GM08714 (cell line): ENCODE data around the gene IBA57.

Experiments used
- H3K4me3 ChIP-seq: fragments of 200-500 bp; sonication (Bioruptor generic); 2 replicates; pipeline ENCODE4 v1.5.1; 2014; ENCODE audit warnings: mild to moderate bottlenecking, low read length, inconsistent platforms
- ZNF274 ChIP-seq: IDR thresholded peaks from 2 replicates; pipeline ENCODE4 v1.6.1; 2012; ENCODE audit warnings: mild to moderate bottlenecking, low read depth, low read length

Gene IBA57

GRCh38 chr1:228165372-228166169 is at the start of gene IBA57:
TSS of gene IBA57 (plus strand) at chr1:228165804. CDS start at chr1:228165817, 13 bp downstream.
- no peak for TF ChIP-seq ZNF274
- peak within 1 kb of the TSS; percentile 93 for H3K4me3 ChIP-seq

DNA sequence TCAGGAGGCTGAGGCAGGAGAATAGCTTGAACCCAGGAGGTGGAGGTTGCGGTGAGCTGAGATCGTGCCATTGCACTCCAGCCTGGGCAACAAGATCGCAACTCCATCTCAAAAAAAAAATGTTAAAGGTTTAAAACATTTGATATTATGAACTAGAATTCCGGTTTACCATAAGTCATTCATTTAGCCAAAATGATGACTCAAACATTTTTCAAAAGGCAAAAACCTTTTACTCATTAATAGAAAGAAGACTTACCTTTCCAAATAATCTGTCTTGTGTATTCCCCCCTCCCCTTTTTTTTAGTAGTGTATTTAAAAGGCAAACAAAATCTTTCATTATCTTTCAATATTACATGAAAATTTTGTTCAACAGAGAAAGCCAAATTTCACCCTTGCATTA is 48.3 kb upstream of the IBA57 start:
- TF ChIP-seq ZNF274, result no peak
- H3K4me3 ChIP-seq, result no peak overlapping the region

GRCh38 chr1:228118040-228118439 is 47.6 kb upstream of the IBA57 start:
- TF ChIP-seq ZNF274, result no peak
- no peak overlapping the region for H3K4me3 ChIP-seq

DNA sequence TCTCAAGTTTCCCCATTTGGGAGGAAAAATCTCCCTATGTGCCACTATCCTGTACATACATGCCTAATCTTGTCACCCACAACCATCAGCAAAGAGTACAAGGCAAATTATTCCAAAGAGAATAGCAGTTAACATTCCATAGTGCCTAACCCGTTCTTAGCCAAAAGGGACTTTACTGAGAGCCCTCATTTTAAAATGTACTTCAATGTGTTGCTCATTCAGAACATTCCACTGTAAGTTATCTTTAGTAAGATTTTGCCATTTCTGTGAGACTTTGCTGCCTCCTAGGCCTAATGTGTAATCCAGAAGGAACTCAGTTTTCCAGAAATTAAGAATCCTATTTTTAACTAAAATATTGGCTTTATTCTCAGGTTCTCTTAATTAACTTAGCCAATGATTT is 45.3 kb upstream of the IBA57 start:
- no peak overlapping the region for H3K4me3 ChIP-seq
- no peak for TF ChIP-seq ZNF274

DNA sequence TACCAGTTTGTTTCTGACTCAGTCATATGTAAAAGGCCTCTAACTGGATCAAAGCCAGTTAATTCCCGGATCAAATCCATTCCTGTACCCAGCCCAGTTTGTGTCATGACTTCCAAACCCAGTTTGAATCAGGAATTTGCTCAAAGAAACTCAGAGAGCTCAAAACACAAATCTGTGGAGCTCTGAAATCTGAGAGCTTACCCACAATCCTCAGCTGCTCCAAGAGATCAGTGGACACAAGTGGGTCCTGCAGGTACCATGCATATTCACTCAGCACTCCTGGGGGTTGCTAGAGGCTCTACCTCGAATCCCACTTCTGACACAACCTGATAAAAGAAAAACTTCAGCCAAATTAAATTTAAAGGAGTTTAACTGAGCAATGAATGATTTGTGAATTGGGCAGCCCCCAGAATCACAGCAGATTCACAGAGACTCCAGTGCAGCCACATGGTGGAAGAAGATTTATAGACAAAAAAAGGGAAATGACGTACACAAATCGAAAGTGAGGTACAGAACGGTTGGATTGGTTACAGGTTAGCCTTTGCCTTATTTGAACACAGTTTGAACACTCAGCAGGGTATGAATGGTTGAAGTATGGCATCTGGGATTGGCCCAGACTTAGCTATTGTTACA is 44.6 kb upstream of the IBA57 start:
- no peak for TF ChIP-seq ZNF274
- H3K4me3 ChIP-seq, result no peak overlapping the region

DNA sequence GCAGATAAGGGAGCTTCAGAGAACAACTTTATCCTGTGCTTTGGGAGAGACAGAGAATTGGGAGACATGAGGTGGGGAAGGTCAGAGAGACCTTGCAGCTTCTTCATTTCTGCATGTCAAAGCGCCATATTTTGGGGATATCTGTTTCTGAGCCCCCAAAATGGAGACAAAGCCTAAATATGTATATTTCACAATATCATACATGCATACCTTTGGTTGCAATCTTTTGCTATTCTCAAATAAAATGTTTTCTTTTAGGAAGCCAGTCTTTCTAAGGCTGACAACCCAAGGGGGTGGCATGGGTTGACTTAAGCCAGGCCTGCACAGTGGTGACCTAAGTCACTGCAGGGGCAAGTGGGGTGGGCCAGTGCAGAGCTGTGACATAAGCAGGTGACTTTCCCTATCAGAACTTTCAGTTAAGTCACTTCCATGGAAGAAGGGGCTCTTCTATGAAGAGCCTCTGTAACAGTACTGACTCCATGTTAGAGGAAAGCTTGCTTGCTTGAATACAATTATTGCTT is 42.6 kb upstream of the IBA57 start:
- no peak overlapping the region for H3K4me3 ChIP-seq
- no peak for TF ChIP-seq ZNF274

GRCh38 chr1:228123505-228123904 is 42.1 kb upstream of the IBA57 start:
- no peak for TF ChIP-seq ZNF274
- no peak overlapping the region for H3K4me3 ChIP-seq

DNA sequence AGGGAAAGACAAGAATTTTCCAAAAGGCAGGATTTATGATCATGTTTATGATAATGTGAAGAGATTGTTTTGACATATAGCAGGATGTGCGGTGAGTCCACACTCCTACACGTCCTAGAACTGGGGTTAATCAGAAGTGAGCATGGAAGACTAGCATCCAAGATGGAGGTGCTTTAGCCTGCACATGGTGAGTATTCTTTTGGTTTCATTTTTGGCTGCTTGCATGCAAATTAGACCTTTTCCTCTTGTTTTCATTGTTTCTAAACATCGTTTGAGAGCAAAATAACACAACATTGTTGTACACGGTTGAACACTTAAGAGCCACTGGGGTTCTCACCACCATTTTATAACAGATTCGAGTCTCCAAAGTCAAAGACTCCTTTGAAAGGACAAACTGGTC is 40.4 kb upstream of the IBA57 start:
- H3K4me3 ChIP-seq, result no peak overlapping the region
- TF ChIP-seq ZNF274, result no peak

DNA sequence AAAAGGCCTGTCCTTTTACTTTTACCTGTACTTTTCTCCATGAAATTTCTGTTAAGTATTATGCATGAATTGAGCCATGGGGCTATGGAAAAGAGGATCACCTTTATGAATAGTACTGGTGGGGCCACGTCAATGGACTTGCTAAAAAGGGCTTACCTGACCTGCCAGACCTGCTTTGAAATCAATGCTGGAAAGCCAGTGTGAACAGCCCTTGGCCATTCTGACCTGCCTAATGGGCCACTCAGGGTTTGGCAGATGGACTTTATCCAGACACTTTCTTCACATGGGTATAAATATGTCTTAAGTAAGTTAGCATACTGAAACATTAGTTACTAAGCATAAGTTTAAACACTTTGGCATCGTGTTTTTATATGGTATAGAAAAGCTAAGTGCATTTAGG is 33.8 kb upstream of the IBA57 start:
- H3K4me3 ChIP-seq, result no peak overlapping the region
- TF ChIP-seq ZNF274, result no peak

DNA sequence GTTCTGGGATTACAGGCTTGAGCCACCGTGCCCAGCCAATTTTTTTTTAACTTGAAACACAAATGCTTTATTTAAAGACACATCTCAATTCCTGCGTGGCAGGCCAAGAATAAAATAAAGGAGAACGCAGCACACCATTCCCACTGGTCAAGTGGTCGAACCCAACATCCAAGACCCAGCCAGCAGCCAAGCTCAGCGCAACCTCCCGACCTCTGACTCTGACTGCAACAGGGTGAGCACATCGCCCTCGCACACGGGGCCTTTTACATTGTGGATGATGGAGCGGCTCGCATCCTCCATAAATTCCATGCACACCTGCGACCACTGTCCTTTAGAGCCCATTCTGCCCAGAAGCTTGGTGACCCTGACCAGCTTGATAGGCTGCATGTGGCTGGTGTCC is 31.0 kb upstream of the IBA57 start:
- TF ChIP-seq ZNF274, result no peak
- H3K4me3 ChIP-seq, result no peak overlapping the region

DNA sequence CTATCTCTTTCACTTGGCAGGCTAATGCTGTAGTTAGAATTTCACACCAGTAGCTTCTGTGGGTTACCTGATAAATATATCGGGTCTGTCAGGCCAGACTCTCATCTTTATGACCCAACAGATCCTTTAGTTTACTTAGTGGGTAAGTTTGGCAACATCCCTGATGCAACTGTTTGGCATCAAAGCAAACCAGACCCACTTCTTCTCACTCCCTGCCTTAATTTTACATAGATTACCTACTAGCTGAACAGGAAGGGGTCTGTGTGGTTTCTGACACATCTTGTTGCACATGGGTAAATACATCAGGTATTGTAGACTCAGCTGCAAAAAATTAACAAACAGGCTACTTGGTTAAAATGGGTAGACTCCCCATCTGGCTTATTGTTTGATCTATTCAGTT is 28.7 kb upstream of the IBA57 start:
- no peak for TF ChIP-seq ZNF274
- no peak overlapping the region for H3K4me3 ChIP-seq

DNA sequence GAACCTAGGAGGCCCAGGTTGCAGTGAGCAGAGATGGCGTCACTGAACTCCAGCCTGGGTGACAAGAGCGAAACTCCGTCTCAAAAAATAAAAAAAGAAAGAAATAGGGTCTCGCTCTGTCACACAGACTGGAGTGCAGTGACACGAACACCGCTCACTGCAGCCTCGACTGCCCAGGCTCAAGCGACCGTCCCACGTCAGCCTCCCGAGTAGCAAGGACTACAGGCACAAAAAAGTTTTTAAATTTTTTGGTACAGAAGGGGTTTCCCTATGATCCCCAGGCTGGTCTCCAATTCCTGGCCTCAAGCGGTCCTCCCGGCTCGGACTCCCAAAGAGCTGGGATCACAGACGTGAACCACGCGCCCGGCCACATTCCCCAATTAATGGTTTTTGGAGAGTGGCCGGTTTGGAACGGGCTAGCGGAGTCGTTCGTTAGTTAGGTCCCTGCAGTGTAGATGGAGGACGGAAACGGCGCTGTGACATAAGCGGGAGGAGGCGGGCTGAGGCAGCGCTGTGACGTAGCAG is 26.1 kb upstream of the IBA57 start:
- no peak for TF ChIP-seq ZNF274
- H3K4me3 ChIP-seq, result peak overlapping the region; percentile 77

GRCh38 chr1:228139931-228140723 is 25.5 kb upstream of the IBA57 start, which contains the start of gene GUK1:
TSS of gene GUK1 (plus strand) at chr1:228140279. CDS start at chr1:228140303, 24 bp downstream.
- H3K4me3 ChIP-seq, result peak within 1 kb of the TSS; percentile 96
- TF ChIP-seq ZNF274, result no peak

DNA sequence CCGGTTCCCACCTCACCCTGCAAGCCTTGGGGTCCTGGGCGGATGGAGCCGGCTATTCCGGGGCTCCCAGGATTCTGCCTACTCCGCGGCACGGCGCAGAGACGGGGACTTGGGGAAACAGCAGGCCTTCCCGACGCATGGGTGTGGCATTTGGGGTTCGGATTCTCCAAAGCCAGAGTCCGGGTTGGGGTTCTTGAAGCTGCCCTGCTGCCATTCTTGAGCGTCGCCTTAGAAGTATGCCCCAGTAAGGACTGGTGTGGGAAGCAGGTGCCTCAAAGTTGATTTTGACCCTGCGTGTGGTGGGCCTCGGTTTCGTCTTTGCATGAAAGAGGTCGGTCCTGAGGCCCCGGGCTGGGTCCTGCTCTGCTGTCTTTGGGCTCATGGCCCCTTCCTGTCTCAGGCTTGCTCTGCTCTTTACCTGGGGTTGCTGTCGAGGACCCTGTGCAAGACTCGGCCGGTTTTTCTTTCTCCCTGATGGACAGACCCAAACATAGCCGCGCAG is 24.8 kb upstream of the IBA57 start:
- no peak for TF ChIP-seq ZNF274
- H3K4me3 ChIP-seq, result peak overlapping the region; percentile 96
